HG02571 (cell line): ENCODE results near the gene NRXN3.

Experiments
- ATAC-seq: cut with Tn5 transposase; IDR thresholded peaks from one replicate; pipeline ENCODE4 v1.9.1; 2021; ENCODE audit warnings: mild to moderate bottlenecking, moderate library complexity; ENCODE audit not compliant: unreplicated experiment

The NRXN3 gene

DNA sequence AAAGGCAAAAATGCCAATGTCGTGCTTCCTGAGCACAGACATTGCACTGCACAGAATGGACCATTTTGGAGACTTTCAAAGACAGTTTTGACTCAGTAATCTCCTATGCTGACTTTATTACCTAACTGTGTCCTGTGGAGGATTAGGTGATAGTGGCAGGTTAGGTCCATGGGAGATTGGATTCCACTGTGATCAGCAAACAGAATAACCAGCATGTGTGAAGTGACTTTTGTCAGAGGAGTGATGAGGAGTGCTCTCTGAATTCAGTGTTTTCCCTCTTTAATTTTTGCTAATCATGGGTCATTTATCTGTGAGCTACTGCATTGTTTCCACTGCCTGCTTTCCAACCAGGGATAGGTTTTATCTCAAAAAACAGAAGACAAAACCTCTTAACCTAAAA, 1378.7 kb downstream of the NRXN3 start:
- no peak for ATAC-seq

DNA sequence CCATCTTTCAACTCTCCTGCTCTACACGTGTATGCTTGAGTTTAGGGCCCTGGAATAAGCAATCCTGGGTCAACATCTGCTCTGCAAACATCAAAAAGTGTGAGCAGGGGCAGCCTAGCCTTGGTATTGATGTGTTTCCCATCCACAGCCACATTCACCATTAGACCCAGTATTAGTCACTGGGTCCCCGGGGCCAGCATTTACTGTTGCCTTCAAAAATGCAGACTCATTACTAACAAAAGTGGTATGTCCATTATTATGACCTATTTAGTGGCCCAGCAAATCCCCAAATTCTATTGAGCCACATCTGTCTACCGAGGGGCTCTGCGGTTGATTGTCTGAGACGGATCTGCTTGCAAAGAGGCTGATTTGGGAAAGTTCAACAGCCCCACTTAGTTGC, 1379.3 kb downstream of the NRXN3 start:
- no peak for ATAC-seq

DNA sequence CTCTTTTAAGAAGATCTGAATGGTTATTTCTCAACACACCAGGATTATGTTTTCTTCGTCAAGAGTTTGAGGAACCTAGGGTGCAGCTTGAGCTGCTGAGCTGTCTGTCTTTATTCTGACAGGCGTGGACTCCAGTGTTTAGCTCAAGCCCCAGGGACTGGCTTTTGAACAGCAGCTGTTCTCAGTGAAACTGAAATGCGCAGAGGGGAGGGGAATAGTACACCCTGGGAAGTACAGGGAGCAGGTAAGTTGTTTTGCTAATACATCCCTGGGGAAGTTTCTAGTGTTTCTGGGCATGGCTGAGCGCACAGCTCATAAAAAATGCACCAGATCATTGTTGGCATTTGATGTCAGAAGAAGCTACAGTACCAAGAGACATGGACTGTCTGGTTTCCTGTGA, 1381.3 kb downstream of the NRXN3 start:
- no peak for ATAC-seq

DNA sequence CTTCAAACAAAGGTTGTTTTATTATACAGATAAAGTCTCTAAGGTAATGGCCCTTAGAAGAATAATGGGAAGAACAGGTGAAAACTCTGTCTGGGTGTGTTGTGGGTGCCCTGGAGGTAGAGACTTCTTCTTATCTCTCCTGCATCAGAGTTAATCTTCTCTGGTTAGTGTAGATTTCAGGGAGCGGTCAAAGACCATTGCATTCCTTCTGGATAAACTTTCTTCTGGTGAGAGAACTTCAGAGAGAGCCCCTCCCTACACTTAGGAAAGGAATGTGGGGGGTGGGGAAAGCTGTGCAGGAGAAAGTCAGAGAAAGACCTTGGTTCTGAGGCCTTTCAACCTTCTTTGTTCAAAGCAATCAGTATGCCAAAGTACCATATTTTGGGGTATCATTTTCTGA, 1382.6 kb downstream of the NRXN3 start:
- ATAC-seq = no peak

DNA sequence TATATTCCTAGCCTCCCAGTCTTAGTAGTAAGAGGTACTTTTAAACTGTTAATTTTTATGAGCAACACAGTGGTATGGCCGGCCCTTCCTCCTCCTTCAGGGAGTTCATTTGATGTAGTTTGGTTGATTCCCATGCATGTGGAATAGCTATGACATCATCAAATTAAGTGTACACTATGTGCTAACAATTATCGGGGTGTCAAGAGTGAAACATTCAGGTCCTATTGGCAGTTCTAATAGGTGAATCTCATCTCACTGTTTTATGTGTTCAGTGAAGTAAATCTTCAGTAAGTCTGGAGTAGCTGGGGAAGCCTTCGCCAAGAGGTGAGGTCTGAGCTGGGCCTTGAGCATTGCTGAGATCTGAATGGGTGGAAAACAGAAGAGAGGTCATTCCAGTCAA, 1384.6 kb downstream of the NRXN3 start:
- ATAC-seq = no peak

DNA sequence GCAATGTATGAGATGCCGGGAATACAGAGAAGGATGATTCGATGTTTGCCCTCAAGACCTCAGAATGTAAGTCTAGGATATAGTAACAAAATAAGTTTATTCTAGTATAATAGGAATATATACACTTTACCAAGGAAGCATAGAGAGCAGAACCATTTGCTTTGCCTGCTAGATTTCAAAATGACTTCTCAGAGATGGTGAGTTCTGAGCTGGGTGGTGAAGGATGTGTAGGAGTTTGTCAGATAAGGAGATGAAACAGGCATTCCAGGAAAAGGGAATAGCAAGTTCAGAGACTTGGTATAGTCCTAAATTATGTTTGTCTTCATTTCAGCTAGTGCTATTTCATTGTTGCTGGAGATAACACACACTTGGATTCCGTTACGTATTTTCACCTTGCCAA, 1385.3 kb downstream of the NRXN3 start:
- ATAC-seq = no peak

DNA sequence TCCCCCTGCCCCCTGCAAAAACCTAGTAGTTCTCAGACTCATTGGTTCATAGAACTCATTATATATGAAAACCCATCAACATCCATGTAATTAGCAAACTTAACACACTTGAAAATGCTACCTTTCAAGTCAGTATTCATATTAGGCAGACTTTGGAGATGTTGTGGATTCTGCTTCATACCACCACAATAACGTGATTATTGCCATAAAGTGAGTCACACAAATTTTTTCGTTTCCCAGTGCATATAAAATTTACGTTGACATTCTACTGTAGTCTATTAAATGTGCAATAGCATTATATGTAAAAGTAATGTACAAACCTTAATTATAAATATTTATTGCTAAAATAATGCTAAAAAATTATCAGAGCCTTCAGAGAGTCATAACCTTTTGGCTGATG, 1387.1 kb downstream of the NRXN3 start:
- ATAC-seq = no peak

DNA sequence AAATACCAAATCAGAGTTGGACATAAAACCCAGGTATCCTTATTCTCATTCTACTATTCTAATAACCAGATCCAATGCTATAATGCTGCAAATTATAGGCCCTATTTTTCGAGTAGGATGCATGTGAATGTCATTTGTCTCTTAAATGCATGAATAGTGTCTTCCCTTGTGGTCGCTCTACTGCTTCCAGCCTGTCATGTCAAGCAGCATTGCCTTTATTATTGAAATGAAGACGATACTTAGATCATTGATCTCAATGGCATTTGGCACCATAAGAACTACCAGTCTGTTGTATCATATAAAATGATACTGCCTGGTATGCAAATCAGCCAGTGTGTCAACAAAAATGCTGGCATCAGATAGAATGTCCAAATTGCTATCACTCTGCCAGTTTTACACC, 1392.0 kb downstream of the NRXN3 start:
- no peak for ATAC-seq

DNA sequence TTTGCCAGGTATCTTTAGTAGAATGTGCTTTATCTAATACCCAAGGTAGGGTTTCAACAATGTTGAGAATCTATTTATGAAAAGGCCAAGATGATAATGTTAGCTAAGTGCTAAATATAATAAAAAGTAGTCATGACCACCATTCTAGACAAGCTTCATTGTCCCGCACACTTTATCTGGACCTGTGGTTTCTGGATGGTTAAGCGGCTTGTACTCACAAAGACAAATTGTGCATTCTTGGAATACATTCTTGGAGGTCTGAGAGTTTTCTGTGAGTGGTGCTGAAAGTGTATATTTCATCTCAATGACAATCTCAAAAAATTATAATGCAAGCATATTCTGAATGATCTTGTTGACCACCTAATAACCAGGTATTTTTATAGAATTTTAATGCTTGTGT, 1394.2 kb downstream of the NRXN3 start:
- no peak for ATAC-seq

DNA sequence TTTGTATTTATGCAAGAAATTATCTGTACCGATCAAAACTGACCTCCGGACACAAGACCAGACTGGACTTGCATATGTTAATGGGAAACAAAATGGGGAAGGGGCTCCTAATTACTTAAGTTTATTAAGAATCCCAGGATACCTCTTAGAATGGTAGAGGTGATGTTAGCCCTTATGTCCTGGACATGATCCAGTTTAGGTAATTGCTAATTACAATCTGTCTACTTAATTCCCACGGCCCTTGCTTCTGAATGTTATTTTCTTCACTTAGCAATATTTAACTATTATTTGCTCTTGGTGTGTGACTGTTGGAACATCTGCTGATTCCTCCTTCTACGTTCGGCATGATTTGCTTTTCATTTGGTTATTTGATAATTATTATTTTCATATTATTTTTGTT, 1397.1 kb downstream of the NRXN3 start:
- no peak for ATAC-seq

DNA sequence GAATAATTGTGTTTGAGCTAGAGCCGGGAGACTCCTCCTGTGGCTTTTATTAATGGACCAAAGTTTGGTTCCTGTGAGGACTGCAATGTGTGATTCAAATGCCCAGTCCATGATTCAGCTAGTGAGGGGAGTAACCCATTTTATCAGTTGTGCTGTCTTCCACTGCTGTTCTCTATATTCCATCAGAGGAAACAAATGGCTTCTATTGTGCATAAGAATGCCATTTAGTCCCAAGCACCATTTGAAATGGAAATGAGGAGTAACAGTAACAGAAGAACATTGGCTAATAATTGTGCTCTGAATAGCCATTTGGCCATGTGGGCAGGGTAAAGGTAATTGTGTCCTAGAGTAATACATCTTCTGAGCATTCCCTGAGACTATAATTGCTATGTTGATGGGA, 1398.4 kb downstream of the NRXN3 start:
- no peak for ATAC-seq

DNA sequence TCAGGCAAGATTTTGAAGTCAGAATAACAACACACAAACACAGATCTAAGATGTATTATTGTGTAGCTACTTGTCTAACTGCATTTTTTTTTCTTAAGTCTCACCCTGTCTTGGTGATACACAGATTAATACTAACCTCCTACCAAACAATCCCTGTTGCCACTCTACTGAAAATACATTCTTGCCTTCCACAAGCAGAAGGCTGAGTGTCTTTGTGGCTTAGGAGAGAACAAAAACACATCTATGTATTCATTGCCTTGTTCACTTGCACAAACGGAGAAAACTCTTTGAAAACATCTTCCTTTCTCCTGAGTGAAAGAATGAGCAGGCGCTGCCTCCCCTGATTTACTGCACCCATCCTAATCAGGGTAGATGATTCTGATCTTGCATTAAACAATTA, 1398.9 kb downstream of the NRXN3 start:
- ATAC-seq = no peak

DNA sequence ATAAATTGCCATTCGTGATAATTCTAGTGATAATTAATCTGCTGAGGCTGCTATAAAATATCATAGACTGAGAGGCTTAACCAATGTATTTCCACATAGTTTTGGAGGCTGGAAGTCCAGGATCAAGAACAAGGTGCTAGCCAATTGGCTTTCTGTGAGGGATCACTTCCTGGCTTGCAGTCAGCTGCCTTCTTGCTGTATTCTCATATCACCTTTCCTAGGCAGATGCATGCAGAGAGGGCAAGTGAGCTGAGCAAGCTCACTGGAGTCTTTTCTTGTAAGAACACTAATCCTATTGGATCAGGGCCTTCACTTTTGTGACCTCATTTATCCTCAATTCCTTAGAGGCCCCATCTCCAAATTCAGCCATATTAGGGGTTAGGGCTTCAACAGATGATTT, 1400.5 kb downstream of the NRXN3 start:
- no peak for ATAC-seq

DNA sequence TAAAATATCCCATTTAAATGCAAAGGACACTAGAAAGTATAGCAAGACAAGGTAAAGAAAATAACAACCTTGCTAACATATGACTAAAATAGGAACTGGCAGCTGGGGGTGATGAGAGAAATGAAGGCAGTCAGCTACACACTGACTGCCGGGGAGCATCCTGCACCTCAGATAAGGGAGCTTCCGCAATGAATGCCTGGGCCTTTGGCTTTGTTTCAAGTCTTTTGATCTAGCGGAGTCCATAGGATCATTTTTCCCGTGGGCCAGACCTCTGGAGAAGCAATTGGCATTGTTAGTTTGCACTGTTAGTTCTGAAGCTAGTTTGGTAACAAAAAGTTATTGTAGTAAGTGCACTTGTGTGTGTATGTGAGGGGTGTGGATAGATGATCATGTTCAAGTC, 1401.2 kb downstream of the NRXN3 start:
- ATAC-seq = no peak

DNA sequence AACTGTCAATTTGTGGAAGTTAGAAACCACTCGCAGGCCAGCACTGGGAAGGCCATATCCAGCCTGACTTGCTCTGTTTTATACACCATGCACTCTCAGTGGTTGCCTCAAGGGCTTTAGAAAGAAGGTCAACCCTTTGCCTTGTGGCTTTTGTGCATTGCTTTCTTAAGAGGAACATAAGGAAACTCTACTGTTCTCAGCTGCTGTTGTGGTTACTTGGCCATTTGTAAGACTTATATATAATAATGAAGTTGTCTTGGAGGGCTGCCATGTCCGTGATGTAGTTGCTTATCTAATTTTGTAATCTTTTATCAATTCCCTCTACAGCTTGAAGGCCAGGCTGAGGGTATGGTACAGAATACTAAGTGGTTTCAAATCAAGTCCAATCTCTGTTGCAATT, 1403.3 kb downstream of the NRXN3 start:
- no peak for ATAC-seq

DNA sequence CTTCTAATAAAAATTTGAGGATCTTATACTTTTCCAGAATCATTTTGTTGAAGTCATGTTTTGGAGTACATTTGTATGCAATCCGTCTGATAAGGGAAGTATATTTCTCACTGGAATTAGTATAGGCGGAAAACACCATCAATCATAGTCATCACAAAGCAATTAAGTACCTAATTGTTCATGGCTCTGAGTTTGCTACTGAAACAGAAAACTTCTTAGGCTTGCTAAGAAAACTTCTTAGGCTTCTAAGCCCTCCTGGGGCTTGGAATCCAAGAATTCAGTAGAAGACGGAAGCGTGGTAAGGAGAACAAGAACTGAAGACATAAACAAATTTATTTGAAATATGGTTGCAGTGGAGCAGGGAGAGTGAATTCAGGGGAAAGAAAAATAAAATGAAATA, 1404.9 kb downstream of the NRXN3 start:
- ATAC-seq = no peak

DNA sequence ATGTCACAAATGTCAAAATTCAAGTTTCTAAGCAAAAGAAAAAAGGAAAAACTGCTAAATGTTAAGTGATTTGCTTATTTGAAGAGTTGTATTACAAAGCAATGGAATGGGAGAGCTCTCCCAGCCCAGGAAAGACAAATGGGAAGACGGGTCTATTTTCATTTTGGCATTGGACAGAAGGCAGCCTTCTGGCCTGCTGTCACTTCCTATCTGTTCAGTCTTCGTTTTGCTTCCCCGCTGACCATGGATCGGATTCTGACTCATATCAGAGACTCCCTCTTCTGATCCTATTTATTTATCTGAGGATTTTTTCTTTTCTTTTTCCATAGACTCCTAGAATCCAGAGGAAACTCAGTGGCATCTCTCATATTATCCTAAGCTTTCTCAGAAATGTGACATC, 1406.3 kb downstream of the NRXN3 start:
- no peak for ATAC-seq

DNA sequence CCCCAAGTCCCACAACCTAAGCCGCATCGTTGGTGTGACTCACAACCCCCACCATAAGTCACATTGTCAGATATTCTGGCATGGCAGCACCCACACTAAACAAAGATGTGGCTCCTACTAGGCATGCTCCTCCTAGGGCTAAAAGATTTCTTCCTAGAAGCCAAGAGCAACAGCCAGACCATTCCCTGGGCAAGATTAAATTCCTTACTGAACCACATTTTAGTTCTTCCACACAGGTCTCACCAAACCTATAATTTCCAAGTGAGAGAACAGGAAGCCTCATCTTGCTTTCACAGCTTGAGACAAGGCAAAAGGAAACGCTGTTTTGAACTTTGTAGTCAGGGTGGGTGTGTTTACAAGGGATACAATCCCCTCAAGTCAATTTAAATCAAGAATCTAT, 1408.3 kb downstream of the NRXN3 start:
- ATAC-seq = no peak

DNA sequence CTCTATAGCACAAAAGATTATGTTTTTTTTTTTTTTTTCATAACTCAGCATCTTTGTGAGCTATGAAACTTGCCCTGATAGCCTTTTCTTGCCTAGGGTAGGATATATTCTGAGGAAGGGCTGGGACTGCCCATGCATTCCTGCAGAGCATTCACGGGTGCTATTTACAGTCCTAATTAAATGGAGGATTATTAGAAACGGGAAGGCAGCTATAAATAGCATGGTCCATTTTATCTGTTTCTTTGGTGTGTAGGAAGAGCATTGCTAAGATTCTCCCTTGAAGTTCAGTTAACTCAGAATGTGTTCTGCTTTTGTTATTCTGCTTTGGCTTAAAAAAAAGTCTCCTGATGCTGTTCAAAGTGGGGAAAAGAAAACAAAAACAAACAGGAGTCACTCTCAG, 1410.2 kb downstream of the NRXN3 start:
- ATAC-seq = no peak

DNA sequence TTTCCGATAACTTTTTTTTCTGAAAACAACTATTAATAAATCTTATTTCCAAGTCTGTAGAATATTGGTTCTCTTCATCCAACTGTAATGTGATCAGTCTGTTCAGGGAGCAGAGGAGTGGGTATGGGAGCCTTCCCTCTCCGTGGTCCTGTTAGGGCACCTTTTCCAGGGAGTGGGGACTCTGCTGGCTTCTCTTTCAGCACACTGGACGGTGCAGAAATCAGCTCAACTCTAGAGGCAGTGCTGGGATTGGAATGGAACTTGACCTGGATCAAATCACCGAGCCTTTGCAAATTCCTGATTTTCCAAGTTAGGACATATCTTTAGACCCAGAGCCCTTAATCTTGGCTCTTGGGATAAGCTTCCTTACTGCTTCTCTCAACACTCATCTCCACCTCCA, 1410.7 kb downstream of the NRXN3 start:
- no peak for ATAC-seq

DNA sequence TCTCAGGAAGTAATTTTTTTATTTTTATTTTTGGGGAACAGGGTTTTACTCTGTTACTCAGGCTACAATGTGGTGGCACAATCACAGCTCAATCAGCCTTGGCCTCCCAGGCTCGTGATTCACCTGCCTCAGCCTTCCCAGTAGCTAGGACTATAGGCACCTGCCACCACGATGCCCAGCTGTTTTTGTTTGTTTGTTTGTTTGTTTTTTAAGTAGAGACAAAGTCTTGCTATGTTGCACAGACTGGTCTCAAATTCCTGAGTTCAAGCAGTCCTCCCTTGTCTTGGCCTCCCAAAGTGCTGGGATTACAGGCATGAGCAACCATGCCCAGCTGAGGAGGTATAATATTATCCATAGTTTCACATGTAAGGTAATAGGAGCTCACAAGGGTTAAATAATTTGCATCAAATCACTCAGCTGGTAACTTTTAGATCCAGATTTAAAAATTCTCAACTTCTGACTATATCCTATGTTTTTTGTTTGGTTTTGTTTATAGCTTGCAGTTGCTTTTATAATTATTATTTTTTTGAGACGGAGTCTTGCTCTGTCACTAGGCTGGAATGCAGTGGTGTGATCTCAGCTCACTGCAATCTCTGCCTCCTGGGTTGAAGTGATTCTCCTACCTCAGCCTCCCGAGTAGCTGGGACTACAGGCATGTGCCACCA, 1411.9 kb downstream of the NRXN3 start:
- no peak for ATAC-seq

DNA sequence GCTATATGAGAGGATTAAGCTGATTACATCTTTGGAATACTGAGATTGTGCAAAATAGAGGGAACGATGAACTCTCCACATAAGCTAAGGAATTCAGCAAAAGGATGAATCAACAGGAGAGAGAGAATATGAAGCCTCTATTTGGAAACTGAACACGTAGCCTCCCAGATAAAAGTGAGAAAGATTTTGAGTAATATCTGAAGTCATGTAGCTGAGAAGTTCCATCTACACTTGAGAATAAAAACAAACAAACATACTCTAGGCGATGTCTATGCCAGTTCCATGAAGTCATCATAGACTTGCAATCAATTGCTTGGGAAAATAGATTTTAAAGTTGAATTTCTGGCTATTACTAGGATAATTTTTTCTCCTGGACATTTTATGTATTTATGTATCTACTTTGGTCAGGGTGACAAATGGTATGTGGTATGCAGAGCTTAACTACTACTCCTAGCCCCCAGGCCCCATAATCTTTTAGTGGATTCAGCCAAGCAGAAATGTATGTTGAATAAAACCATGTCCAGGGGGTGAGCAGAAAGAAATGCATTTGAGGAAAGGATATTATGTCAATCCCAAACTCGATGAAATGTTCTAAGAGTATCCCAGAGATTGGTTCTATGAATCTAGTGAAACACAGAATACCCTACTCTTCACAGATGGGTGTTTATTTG, 1413.7 kb downstream of the NRXN3 start:
- no peak for ATAC-seq

DNA sequence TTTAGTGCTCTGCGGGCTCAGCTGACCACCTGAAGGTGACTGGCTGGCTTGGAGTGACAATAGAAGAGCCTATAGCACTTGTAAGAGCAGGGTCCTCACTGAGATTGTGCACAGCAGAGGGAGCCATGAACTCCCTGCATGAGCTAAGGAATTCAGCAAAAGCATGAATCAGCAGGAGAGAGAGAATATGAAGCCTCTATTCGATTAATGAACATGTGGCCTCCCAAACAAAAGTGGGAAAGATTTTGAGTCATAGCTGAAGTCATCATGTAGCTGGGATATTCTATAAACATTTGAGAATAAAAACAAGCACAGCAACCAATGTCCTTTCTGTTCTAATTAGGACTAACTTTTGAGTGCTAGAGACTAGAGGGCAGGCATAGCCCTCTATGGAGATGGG, 1414.5 kb downstream of the NRXN3 start:
- no peak for ATAC-seq
